Osteocyte (in vitro differentiated cells): ENCODE measurements around the gene PIK3R3. TPM values are rescaled to one million over a fixed set of nuclear protein-coding genes. Genes with fewer than 3 reads are reported as not detected.

ENCODE experiments used
- DNase-seq: peaks from one replicate; pipeline ENCODE4 v3.0.0; 2021; ENCODE audit warnings: mixed read lengths; ENCODE audit not compliant: unreplicated experiment; ENCODE audit errors: extremely low spot score
- H3K27ac Mint-ChIP-seq: one replicate; pipeline ENCODE4 v1.8.0; 2021; ENCODE audit warnings: mild to moderate bottlenecking, mixed read lengths; ENCODE audit not compliant: unreplicated experiment
- H3K27me3 Mint-ChIP-seq: one replicate; pipeline ENCODE4 v1.8.0; 2021; ENCODE audit warnings: mixed read lengths; ENCODE audit not compliant: unreplicated experiment
- H3K36me3 Mint-ChIP-seq: one replicate; pipeline ENCODE4 v1.8.0; 2021; ENCODE audit warnings: mixed read lengths; ENCODE audit not compliant: unreplicated experiment
- H3K4me1 Mint-ChIP-seq: one replicate; pipeline ENCODE4 v1.8.0; 2021; ENCODE audit warnings: mixed read lengths; ENCODE audit not compliant: unreplicated experiment
- H3K4me3 Mint-ChIP-seq: one replicate; pipeline ENCODE4 v1.8.0; 2021; ENCODE audit warnings: mild to moderate bottlenecking, moderate library complexity, mixed read lengths; ENCODE audit not compliant: unreplicated experiment
- H3K9me3 Mint-ChIP-seq: one replicate; pipeline ENCODE4 v1.8.0; 2021; ENCODE audit warnings: mixed read lengths; ENCODE audit not compliant: unreplicated experiment
- CTCF ChIP-seq: fragments of 200-600 bp; sonication (generic); IDR thresholded peaks from 2 replicates; pipeline ENCODE4 v1.5.0; 2021; ENCODE audit warnings: antibody characterized with exemption, mild to moderate bottlenecking, moderate library complexity
- total RNA-seq: library from RNA; stranded (reverse); gene quantifications from 2 replicates; pipeline ENCODE4 v1.2.1, GENCODE V29; 2021

The PIK3R3 gene
- total RNA-seq, 1 donor from 2014 or later = 33.2 TPM

DNA sequence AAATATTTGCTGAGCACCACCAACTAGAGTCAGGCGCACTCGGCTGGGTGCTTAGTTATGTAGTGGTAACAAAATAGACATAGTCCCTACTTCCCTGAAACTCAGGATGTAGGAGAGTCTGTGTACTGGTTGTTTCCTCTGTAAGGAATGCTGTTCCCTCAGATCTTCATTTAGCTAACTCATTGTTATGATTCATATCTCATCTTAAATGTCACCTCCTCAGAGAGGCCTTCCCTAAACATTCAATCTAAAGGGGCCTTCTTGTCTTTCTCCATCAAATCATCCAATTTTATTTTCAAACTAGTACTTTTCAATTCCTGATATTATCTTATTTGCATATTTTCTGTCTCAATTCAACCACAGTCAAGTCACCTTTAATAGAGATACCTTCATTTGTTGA is 132.9 kb downstream of the PIK3R3 start:
- H3K27ac Mint-ChIP-seq = no peak overlapping the region
- H3K9me3 Mint-ChIP-seq = no peaks in the 10 kb centered on the region
- H3K36me3 Mint-ChIP-seq = peaks cover 10% of the 10 kb centered on the region
- H3K4me3 Mint-ChIP-seq = no peak overlapping the region
- no peak for DNase-seq
- no peaks in the 10 kb centered on the region for H3K27me3 Mint-ChIP-seq
- TF ChIP-seq CTCF = no peak
- H3K4me1 Mint-ChIP-seq = peaks cover 2% of the 10 kb centered on the region

- no peaks in the 10 kb centered on the region for H3K27me3 Mint-ChIP-seq
- H3K36me3 Mint-ChIP-seq = peaks cover 6% of the 10 kb centered on the region
- DNase-seq = no peak
- no peaks in the 10 kb centered on the region for H3K9me3 Mint-ChIP-seq
- TF ChIP-seq CTCF = no peak
- H3K4me3 Mint-ChIP-seq = no peak overlapping the region
- no peak overlapping the region for H3K27ac Mint-ChIP-seq
- peaks cover 2% of the 10 kb centered on the region for H3K4me1 Mint-ChIP-seq
Observed at GRCh38 chr1:45998020-45998617, 134.3 kb downstream of the PIK3R3 start.

- H3K4me1 Mint-ChIP-seq = peaks cover 2% of the 10 kb centered on the region
- no peak overlapping the region for H3K27ac Mint-ChIP-seq
- no peaks in the 10 kb centered on the region for H3K27me3 Mint-ChIP-seq
- peaks cover 12% of the 10 kb centered on the region for H3K36me3 Mint-ChIP-seq
- no peak for DNase-seq
- H3K9me3 Mint-ChIP-seq = peaks cover 9% of the 10 kb centered on the region
- no peak overlapping the region for H3K4me3 Mint-ChIP-seq
- TF ChIP-seq CTCF = no peak
Observed at GRCh38 chr1:45995298-45995697, 137.1 kb downstream of the PIK3R3 start.

DNA sequence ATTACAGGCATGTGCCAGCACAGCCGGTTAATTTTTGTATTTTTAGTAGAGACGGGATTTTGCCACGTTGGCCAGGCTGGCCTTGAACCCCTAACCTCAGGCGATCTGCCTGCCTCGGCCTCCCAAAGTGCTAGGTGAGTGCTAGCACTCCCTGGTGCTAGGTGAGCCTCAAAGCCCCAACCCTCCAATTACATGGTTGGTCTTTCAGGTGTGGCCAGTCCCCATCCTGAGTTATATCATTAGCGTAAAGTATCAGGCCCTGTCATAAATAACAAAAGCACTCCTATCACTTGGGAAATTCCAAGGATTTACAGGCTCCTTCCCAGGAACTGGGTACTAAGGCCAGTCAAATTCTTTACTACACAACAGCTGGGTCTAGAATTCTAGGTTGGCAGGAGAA is 138.0 kb downstream of the PIK3R3 start:
- Mint-ChIP-seq H3K27ac (no peak overlapping the region), H3K27me3 (no peaks in the 10 kb centered on the region), H3K36me3 (peaks cover 9% of the 10 kb centered on the region), H3K4me1 (peaks cover 2% of the 10 kb centered on the region), H3K9me3 (peaks cover 13% of the 10 kb centered on the region), H3K4me3 (no peak overlapping the region)
- no peak for TF ChIP-seq CTCF
- DNase-seq = no peak

Other genes starting within 250 kb of the PIK3R3 start
- gene TSPAN1, start 42.5 kb upstream of the PIK3R3 start, total RNA-seq = 0.68 and 0.91 TPM in 2 replicates
- not detected in 2 replicates for gene P3R3URF, start 43.9 kb upstream of the PIK3R3 start, total RNA-seq
- 76.8 and 88.9 TPM in 2 replicates for gene POMGNT1, start 65.8 kb upstream of the PIK3R3 start, total RNA-seq
- 4.8 and 5.0 TPM in 2 replicates for gene LURAP1, start 70.7 kb upstream of the PIK3R3 start, total RNA-seq
- 4.2 and 5.4 TPM in 2 replicates for gene RAD54L, start 115.1 kb upstream of the PIK3R3 start, total RNA-seq
- 90.7 and 93.4 TPM in 2 replicates for gene LRRC41, start 171.0 kb upstream of the PIK3R3 start, total RNA-seq
- 200 and 228 TPM in 2 replicates for gene UQCRH, start 171.1 kb upstream of the PIK3R3 start, total RNA-seq
- gene NSUN4, start 208.2 kb upstream of the PIK3R3 start, total RNA-seq = 21.6 and 24.5 TPM in 2 replicates